ENCODE measurements around the gene PLA2G6. TPM values are rescaled to one million over a fixed set of nuclear protein-coding genes. Genes with fewer than 3 reads are reported as not detected.

The PLA2G6 gene
- total and polyA plus RNA-seq, 2 of the 13 experiments (the other 11 are each of a cell fraction or from before 2014, with no cell fraction given): 4.8 to 11.5 TPM

- TF ChIP-seq, protein P1, sequence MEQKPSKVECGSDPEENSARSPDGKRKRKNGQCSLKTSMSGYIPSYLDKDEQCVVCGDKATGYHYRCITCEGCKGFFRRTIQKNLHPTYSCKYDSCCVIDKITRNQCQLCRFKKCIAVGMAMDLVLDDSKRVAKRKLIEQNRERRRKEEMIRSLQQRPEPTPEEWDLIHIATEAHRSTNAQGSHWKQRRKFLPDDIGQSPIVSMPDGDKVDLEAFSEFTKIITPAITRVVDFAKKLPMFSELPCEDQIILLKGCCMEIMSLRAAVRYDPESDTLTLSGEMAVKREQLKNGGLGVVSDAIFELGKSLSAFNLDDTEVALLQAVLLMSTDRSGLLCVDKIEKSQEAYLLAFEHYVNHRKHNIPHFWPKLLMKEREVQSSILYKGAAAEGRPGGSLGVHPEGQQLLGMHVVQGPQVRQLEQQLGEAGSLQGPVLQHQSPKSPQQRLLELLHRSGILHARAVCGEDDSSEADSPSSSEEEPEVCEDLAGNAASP (CRISPR knock-in tag; IDR thresholded peaks at IDR 0.05; ENCODE audit: borderline replicate concordance): 0 out of 2 replicates have a peak, but pooled peaks have one; percentile 3
- no peak for TF ChIP-seq ZBTB3 (CRISPR knock-in tag; IDR thresholded peaks at IDR 0.05; ENCODE audit: borderline replicate concordance, low read depth)
- no peak for TF ChIP-seq TCF12 (IDR thresholded peaks at IDR 0.05)
- TF ChIP-seq TCF12 (CRISPR knock-in tag; IDR thresholded peaks at IDR 0.05): no peak
- no peak for TF ChIP-seq SOX5 (CRISPR knock-in tag; IDR thresholded peaks at IDR 0.05; ENCODE audit: borderline replicate concordance)
- 0 out of 2 replicates have a peak, but pooled peaks have one; percentile 4 for TF ChIP-seq MYC (CRISPR knock-in tag; IDR thresholded peaks at IDR 0.05; ENCODE audit: borderline replicate concordance)
- TF ChIP-seq RAD21 (CRISPR knock-in tag; IDR thresholded peaks at IDR 0.05): peak; percentile 15; the same call in 1 of the 2 replicates
- 0 out of 2 replicates have a peak, but pooled peaks have one; percentile 16 for TF ChIP-seq KDM5B (CRISPR knock-in tag; IDR thresholded peaks at IDR 0.05; ENCODE audit: borderline replicate concordance)
- peak; percentile 7; the same call in 1 of the 2 replicates for TF ChIP-seq ZNF430 (CRISPR knock-in tag; IDR thresholded peaks at IDR 0.05)
- no peak for TF ChIP-seq SAFB2 (CRISPR knock-in tag; IDR thresholded peaks at IDR 0.05; ENCODE audit: borderline replicate concordance, low read depth)
- TF ChIP-seq, protein P2, sequence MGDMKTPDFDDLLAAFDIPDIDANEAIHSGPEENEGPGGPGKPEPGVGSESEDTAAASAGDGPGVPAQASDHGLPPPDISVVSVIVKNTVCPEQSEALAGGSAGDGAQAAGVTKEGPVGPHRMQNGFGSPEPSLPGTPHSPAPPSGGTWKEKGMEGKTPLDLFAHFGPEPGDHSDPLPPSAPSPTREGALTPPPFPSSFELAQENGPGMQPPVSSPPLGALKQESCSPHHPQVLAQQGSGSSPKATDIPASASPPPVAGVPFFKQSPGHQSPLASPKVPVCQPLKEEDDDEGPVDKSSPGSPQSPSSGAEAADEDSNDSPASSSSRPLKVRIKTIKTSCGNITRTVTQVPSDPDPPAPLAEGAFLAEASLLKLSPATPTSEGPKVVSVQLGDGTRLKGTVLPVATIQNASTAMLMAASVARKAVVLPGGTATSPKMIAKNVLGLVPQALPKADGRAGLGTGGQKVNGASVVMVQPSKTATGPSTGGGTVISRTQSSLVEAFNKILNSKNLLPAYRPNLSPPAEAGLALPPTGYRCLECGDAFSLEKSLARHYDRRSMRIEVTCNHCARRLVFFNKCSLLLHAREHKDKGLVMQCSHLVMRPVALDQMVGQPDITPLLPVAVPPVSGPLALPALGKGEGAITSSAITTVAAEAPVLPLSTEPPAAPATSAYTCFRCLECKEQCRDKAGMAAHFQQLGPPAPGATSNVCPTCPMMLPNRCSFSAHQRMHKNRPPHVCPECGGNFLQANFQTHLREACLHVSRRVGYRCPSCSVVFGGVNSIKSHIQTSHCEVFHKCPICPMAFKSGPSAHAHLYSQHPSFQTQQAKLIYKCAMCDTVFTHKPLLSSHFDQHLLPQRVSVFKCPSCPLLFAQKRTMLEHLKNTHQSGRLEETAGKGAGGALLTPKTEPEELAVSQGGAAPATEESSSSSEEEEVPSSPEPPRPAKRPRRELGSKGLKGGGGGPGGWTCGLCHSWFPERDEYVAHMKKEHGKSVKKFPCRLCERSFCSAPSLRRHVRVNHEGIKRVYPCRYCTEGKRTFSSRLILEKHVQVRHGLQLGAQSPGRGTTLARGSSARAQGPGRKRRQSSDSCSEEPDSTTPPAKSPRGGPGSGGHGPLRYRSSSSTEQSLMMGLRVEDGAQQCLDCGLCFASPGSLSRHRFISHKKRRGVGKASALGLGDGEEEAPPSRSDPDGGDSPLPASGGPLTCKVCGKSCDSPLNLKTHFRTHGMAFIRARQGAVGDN (CRISPR knock-in tag; IDR thresholded peaks at IDR 0.05): peak; percentile 62
- TF ChIP-seq HNF4A (CRISPR knock-in tag; IDR thresholded peaks at IDR 0.05): peak; percentile 52
- TF ChIP-seq ZFP82 (CRISPR knock-in tag; IDR thresholded peaks at IDR 0.05; ENCODE audit: borderline replicate concordance): 0 out of 2 replicates have a peak, but pooled peaks have one; percentile 56
Measured at GRCh38 chr22:38110863-38111852, 70.5 kb downstream of the PLA2G6 start (continued).
